KBM-7 (cell line): Measurements from ENCODE around the gene MTMR3.
A peak's percentile ranks its signal among the peaks of the same experiment; 100 is the strongest.

Experiments
- DNase-seq: peaks from one replicate; pipeline ENCODE4 v3.0.0-alpha.2; 2015
- in situ Hi-C: fragments of 300-500 bp; cut with MboI; formaldehyde crosslinking; loops from 2 replicates; pipeline ENCODE4 v1.14.3; 2020; ENCODE audit warnings: low sequenced_read_pairs, low pct_unique_long_range_greater_than_20kb, mixed read lengths

MTMR3 gene

GRCh38 chr22:30013201-30013600, 130.2 kb downstream of the MTMR3 start:
- in situ Hi-C loops: no loop called here
- no peak for DNase-seq

GRCh38 chr22:30014244-30014643, 131.3 kb downstream of the MTMR3 start:
- in situ Hi-C loops: no loop called here
- peak; percentile 50 for DNase-seq

- DNase-seq: no peak
- in situ Hi-C loops: no loop called here
These were observed 132.3 kb downstream of the MTMR3 start for GRCh38 chr22:30015229-30015797.

- no peak for DNase-seq
- in situ Hi-C loops: no loop called here
These were observed 132.9 kb downstream of the MTMR3 start for GRCh38 chr22:30015846-30016245.

GRCh38 chr22:30016596-30016995, 133.6 kb downstream of the MTMR3 start:
- DNase-seq: no peak
- in situ Hi-C loops: no loop called here

GRCh38 chr22:30017375-30018223, 134.6 kb downstream of the MTMR3 start:
- in situ Hi-C loops: no loop called here
- no peak for DNase-seq

- DNase-seq: no peak
- in situ Hi-C loops: no loop called here
These were observed 137.5 kb downstream of the MTMR3 start for GRCh38 chr22:30020511-30020910.

GRCh38 chr22:30021338-30021737, 138.4 kb downstream of the MTMR3 start:
- DNase-seq: no peak
- in situ Hi-C loops: no loop called here

GRCh38 chr22:30021881-30022619, 139.1 kb downstream of the MTMR3 start:
- no peak for DNase-seq
- in situ Hi-C loops: no loop called here

- DNase-seq: no peak
- in situ Hi-C loops: no loop called here
These were observed 140.2 kb downstream of the MTMR3 start for GRCh38 chr22:30023099-30023660.

GRCh38 chr22:30024231-30024630, 141.3 kb downstream of the MTMR3 start:
- in situ Hi-C loops: no loop called here
- DNase-seq: no peak

- in situ Hi-C loops: no loop called here
- DNase-seq: no peak
These were observed 142.2 kb downstream of the MTMR3 start for GRCh38 chr22:30025221-30025620.

- no peak for DNase-seq
- in situ Hi-C loops: no loop called here
These were observed 143.8 kb downstream of the MTMR3 start for GRCh38 chr22:30026756-30027155.

GRCh38 chr22:30027169-30027568, 144.2 kb downstream of the MTMR3 start:
- no peak for DNase-seq
- in situ Hi-C loops: no loop called here

- no peak for DNase-seq
- in situ Hi-C loops: no loop called here
These were observed 144.8 kb downstream of the MTMR3 start for GRCh38 chr22:30027791-30028190.

- in situ Hi-C loops: no loop called here
- no peak for DNase-seq
These were observed 145.8 kb downstream of the MTMR3 start for GRCh38 chr22:30028731-30029130.

GRCh38 chr22:30029512-30029911, 146.5 kb downstream of the MTMR3 start:
- in situ Hi-C loops: no loop called here
- no peak for DNase-seq

GRCh38 chr22:30030329-30030728, 147.4 kb downstream of the MTMR3 start:
- DNase-seq: no peak
- in situ Hi-C loops: no loop called here

- no peak for DNase-seq
- in situ Hi-C loops: no loop called here
These were observed 148.4 kb downstream of the MTMR3 start for GRCh38 chr22:30031328-30031727.
